GM12878 (cell line): ENCODE results near the gene TTC39C. TPM values are rescaled to one million over a fixed set of nuclear protein-coding genes. Genes with fewer than 3 reads are reported as not detected.

ENCODE experiments used
- FOXM1 ChIP-seq: IDR thresholded peaks from 2 replicates; pipeline ENCODE4 v1.6.1; 2012; ENCODE audit warnings: low read depth, mild to moderate bottlenecking, inconsistent platforms, low read length, moderate library complexity
- MYB ChIP-seq: fragments of 150-350 bp; IDR thresholded peaks from 2 replicates; pipeline ENCODE4 v1.6.1; 2014; ENCODE audit warnings: mild to moderate bottlenecking, low read depth, low read length, borderline replicate concordance
- SMC3 ChIP-seq: IDR thresholded peaks from 2 replicates; pipeline ENCODE4 v1.6.1; 2011; ENCODE audit warnings: low read length, improper control_type of control experiment, borderline replicate concordance
- SUPT20H ChIP-seq: IDR thresholded peaks from 2 replicates; pipeline ENCODE4 v1.6.1; 2011; ENCODE audit warnings: low read depth, mild to moderate bottlenecking, low read length, moderate library complexity, borderline replicate concordance; ENCODE audit not compliant: control insufficient read depth
- ZBTB33 ChIP-seq: fragments of 450-650 bp; IDR thresholded peaks from 2 replicates; pipeline ENCODE4 v1.6.1; 2017; ENCODE audit warnings: mild to moderate bottlenecking
- ZBTB4 ChIP-seq: fragments of 450-650 bp; formaldehyde crosslinking; IDR thresholded peaks from 2 replicates; pipeline ENCODE4 v1.4.0; 2022; ENCODE audit warnings: mild to moderate bottlenecking, moderate library complexity
- polyA plus RNA-seq, 11 experiments: library from polyadenylated mRNA; depleted of rRNA in 4 of 11; unstranded in 6 of 11; stranded (reverse) in 5 of 11; fragments of >200 nt; fragmentation: Nextera tagmentation in 4 of 11; fragmentation: Illumina TruSeq in 1 of 11; extraction: Ambion mirVana in 4 of 11; extraction: Trizol in 1 of 11; gene quantifications; 1 replicate in 1 of 11; 2 replicates in 10 of 11; pipeline versions ENCODE4 v1.2.1 to v1.2.3, GENCODE V29; 2011 to 2016; ENCODE audit warnings: inconsistent platforms in 2 of 11, missing spikeins in 2 of 11, low read depth in 1 of 11
- total RNA-seq, 4 experiments: library from RNA; depleted of rRNA in 3 of 4; stranded (reverse); fragments of >200 nt in 3 of 4; fragmentation: Illumina TruSeq in 1 of 4; extraction: Trizol in 1 of 4; gene quantifications; 2 replicates each; pipeline versions ENCODE4 v1.2.1 to v1.2.3, GENCODE V29; 2013 to 2021

The TTC39C gene
- total and polyA plus RNA-seq, 10 of the 15 experiments (the other 5 are each of a cell fraction or from before 2014, with no cell fraction given) = 21.1 to 91.0 (median 64.8) TPM

- TF ChIP-seq ZBTB33 (0 out of 2 replicates have a peak, but pooled peaks have one; percentile 11), FOXM1 (0 out of 2 replicates have a peak, but pooled peaks have one; percentile 34), SMC3 (no peak), ZBTB4 (CRISPR knock-in tag) (no peak), MYB (no peak), SUPT20H (no peak)
Measured at GRCh38 chr18:24000613-24001490, 13.7 kb upstream of the TTC39C start (continued).
